Measurements from ENCODE around the gene CISTR. TPM values are rescaled to one million over a fixed set of nuclear protein-coding genes. Genes with fewer than 3 reads are reported as not detected.

CISTR gene
- total RNA-seq, 4 donors from 2014 or later: not detected

DNA sequence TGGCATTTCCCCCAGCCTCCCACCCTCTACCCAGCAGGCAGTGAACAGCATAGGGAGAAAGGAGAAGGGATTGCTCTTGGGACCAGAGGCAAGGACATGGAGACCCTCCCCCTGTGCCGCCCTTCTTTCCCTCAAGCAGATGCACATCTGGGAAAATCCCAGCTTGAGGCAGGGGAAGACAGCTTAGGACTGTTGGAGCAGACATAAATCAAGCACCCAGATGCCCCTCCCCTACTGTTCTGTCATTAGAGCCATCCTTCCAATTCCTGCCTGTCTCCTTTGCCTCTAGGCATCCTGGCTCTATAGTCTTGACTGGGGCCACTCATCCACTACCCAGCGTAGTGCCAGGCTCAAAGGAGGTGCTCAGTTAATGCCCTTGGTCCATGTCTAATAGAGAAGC, 7.5 kb upstream of the CISTR start:
- no peak for DNase-seq (ENCODE audit: extremely low spot score)
- 72% methylated on average over 2 of the region's 2 CpGs for WGBS
- Histone ChIP-seq H3K9me3 (no peaks in the 10 kb centered on the region), H3K4me1 (peaks cover 7 to 16% (median 10%) of the 10 kb centered on the region in 4 donors), H3K27me3 (peaks cover 0 to 85% (median 0%) of the 10 kb centered on the region in 4 donors), H3K4me3 (no peak overlapping the region), H3K36me3 (no peaks in the 10 kb centered on the region), H3K27ac (replicated peaks in 1 of 4) (no peak overlapping the region)
- TF ChIP-seq EP300 (IDR thresholded peaks at IDR 0.05) (no peak), POLR2A (IDR thresholded peaks at IDR 0.05; ENCODE audit: low read depth) (no peak), POLR2AphosphoS5 (IDR thresholded peaks at IDR 0.05) (no peak)
- TF ChIP-seq, protein P1, sequence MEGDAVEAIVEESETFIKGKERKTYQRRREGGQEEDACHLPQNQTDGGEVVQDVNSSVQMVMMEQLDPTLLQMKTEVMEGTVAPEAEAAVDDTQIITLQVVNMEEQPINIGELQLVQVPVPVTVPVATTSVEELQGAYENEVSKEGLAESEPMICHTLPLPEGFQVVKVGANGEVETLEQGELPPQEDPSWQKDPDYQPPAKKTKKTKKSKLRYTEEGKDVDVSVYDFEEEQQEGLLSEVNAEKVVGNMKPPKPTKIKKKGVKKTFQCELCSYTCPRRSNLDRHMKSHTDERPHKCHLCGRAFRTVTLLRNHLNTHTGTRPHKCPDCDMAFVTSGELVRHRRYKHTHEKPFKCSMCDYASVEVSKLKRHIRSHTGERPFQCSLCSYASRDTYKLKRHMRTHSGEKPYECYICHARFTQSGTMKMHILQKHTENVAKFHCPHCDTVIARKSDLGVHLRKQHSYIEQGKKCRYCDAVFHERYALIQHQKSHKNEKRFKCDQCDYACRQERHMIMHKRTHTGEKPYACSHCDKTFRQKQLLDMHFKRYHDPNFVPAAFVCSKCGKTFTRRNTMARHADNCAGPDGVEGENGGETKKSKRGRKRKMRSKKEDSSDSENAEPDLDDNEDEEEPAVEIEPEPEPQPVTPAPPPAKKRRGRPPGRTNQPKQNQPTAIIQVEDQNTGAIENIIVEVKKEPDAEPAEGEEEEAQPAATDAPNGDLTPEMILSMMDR (IDR thresholded peaks at IDR 0.05): no peak
- intact Hi-C loops (cut with DNase I): no loop called here

GRCh38 chr12:53758730-53759103, 6.9 kb upstream of the CISTR start:
- 55% methylated on average over 8 of the region's 8 CpGs for WGBS
- Histone ChIP-seq H3K27me3 (peaks cover 0 to 80% (median 0%) of the 10 kb centered on the region in 4 donors), H3K9me3 (no peaks in the 10 kb centered on the region), H3K27ac (replicated peaks in 1 of 4) (no peak overlapping the region), H3K36me3 (no peaks in the 10 kb centered on the region), H3K4me1 (peaks cover 7 to 18% (median 10%) of the 10 kb centered on the region in 4 donors), H3K4me3 (no peak overlapping the region)
- TF ChIP-seq POLR2A (IDR thresholded peaks at IDR 0.05; ENCODE audit: low read depth): no peak
- no peak for TF ChIP-seq POLR2AphosphoS5 (IDR thresholded peaks at IDR 0.05)
- no peak for TF ChIP-seq EP300 (IDR thresholded peaks at IDR 0.05)
- TF ChIP-seq, protein P1 (IDR thresholded peaks at IDR 0.05): no peak
- intact Hi-C loops (cut with DNase I): no loop called here
- no peak for DNase-seq (ENCODE audit: extremely low spot score)

DNA sequence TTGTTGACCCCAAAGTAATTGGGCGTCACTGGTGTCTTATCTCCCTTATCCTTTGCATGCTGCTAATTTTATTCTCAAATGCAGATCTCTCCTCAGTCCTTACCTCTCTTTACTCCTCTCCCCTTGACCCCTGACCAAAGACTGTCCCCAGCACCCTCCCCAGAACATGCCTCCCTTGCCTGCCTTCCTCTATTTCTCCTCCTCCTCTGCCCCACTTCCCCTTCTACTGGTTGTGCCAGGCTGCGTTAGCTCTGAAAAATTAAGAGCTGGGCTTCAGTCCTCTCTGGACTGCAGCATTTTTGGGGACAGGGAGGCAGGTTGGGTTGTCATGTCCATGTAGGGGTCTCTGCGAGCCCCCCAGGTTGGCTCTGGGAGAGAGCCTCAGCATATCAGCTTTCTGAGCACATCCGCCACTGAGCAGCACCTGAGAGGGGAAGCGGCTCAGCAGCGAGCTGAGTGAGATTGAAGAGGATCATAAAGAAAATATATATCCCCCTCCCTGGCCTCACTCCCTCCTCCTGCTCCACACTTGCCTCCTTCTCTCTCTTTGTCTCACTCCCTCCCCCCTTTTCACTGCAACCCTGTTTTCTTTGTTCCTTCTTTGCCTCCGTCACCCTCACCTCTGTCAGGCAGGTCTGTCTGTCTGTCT, 6.4 kb upstream of the CISTR start:
- H3K4me1 ChIP-seq: peaks cover 7 to 18% (median 10%) of the 10 kb centered on the region in 4 donors
- TF ChIP-seq, protein P1 (IDR thresholded peaks at IDR 0.05): no peak
- TF ChIP-seq POLR2A (IDR thresholded peaks at IDR 0.05; ENCODE audit: low read depth) (no peak), EP300 (IDR thresholded peaks at IDR 0.05) (no peak), POLR2AphosphoS5 (IDR thresholded peaks at IDR 0.05) (no peak)
- H3K27ac ChIP-seq (replicated peaks in 1 of 4): no peak overlapping the region
- peaks cover 0 to 75% (median 0%) of the 10 kb centered on the region in 4 donors for H3K27me3 ChIP-seq
- intact Hi-C loops (cut with DNase I): no loop called here
- no peak overlapping the region for H3K4me3 ChIP-seq
- no peaks in the 10 kb centered on the region for H3K9me3 ChIP-seq
- WGBS: 46% methylated on average over 7 of the region's 7 CpGs
- H3K36me3 ChIP-seq: no peaks in the 10 kb centered on the region
- DNase-seq (ENCODE audit: extremely low spot score): no peak

GRCh38 chr12:53757101-53757770, 5.5 kb upstream of the CISTR start:
- WGBS: 17% methylated on average over 8 of the region's 17 CpGs
- Histone ChIP-seq H3K9me3 (no peaks in the 10 kb centered on the region), H3K27ac (replicated peaks in 1 of 4) (no peak overlapping the region), H3K27me3 (peaks cover 0 to 68% (median 0%) of the 10 kb centered on the region in 4 donors), H3K36me3 (no peaks in the 10 kb centered on the region), H3K4me3 (peak overlapping the region in 1 of 4 donors; percentile 5), H3K4me1 (peaks cover 7 to 21% (median 11%) of the 10 kb centered on the region in 4 donors)
- TF ChIP-seq POLR2AphosphoS5 (IDR thresholded peaks at IDR 0.05) (no peak), POLR2A (IDR thresholded peaks at IDR 0.05; ENCODE audit: low read depth) (no peak), EP300 (IDR thresholded peaks at IDR 0.05) (no peak)
- TF ChIP-seq, protein P1 (IDR thresholded peaks at IDR 0.05): peak; percentile 78 to 96 (median 87)
- intact Hi-C loops (cut with DNase I): no loop called here
- no peak for DNase-seq (ENCODE audit: extremely low spot score)
